Dermis blood vessel endothelial cell (primary cell): Measurements from ENCODE around the gene GADD45GIP1. TPM values are rescaled to one million over a fixed set of nuclear protein-coding genes. Genes with fewer than 3 reads are reported as not detected.
A peak's percentile ranks its signal among the peaks of the same experiment; 100 is the strongest.
"Not testable (repeated sequence)": the region's sequence is repeated elsewhere in the genome, so short reads cannot be mapped to it uniquely, and the experiment has no call there.

Experiments used
- DNase-seq: peaks from one replicate; pipeline ENCODE4 v3.0.0; 2010
- total RNA-seq: library from RNA; depleted of rRNA; stranded (reverse); fragments of >200 nt; gene quantifications from 2 replicates; pipeline ENCODE4 v1.2.3, GENCODE V29; 2014

Gene GADD45GIP1
- total RNA-seq, 1 donor from 2014 or later: 20.6 TPM

DNA sequence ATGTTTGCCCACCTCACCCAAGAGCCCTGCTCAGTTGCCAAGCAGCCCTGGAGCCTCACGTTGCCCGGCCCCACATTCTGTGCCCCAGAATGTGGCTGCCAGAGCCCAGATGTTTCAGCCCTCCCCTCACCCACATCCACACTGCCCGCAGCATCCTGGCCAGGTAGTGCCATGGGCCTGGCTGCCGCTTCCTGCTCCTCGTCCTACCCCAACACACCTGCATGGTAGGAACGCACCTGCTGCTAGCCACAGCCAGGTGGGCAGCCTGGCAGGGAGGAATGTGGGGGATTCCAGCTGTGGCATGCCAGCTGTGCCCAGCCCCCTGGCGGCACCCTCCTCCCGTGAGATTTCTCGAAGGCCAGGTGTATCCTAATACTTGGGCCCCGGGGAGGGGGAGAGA is 30.8 kb upstream of the GADD45GIP1 start:
- no peak for DNase-seq

DNA sequence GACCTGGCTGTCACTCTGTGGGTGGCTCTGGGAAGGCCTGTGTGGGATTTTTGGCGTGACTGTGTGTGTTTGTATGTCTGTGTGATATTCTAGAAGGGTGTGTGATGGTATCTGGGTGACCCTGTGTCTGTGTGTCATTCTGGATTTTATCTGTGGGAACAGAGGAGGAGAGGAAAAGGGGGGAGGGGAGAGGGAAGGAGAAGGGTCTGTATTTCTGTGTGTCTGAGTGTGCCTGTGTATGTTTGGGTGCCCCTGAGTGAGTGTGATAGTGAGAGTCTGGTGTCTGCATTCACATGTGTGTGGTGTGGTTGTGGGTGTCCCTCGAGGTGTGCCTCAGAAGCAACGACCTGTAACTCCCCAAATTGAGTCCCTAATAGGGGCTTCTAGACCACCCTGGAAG is 30.2 kb upstream of the GADD45GIP1 start:
- DNase-seq: no peak

DNA sequence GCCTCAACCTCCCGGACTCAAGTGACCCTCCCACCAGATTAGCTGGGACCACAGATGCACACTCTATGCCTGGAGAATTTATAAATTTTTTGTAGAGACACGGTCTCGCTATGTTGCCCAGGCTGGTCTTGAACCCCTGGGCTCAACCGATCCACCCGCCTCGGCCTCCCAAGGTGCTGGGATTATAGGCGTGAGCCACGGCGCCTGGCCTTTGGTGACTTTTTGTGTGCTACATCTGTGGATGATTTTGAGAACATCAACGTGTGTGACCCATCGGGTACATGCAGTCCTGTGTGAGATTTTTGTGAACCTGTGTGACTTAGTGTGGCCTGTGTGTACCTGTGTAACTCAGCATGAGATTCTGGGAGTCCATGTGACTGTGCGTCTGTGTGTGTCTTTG is 29.7 kb upstream of the GADD45GIP1 start:
- no peak for DNase-seq

DNA sequence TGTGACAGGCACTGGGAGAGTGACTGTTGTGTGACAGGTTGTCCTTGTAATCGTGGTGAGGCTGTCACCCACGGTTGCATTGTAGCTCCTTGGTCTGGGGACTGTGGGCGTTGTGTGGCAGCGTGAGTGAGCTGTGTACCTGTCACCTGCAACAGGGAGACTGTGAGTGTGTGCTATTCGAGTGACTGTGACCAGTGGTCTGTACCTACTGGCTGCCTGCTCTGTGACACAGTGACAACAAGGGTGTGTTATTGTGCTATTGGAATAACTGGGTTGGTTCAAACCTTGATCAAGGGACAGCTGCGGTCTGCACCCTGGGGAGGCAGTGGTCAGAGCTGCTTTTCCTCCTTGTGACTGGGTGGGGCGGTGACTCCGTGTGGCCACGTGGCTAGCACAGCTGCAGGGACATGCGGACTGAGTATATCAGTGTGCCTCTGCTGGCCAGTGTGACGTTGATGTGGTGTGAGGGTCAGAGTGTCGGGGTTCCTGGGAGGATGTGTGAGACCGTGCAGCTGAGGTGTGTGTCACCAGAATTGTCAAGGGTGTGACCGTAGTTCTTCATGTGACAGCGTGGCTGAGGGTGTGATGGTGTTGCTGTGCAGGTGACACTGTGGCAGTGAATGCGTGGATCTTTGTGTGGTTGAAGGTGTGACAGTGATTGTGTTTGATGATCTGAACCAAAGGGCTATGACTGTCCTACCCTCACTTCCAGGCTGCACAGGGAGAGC is 28.2 kb upstream of the GADD45GIP1 start:
- DNase-seq: peak; percentile 28

DNA sequence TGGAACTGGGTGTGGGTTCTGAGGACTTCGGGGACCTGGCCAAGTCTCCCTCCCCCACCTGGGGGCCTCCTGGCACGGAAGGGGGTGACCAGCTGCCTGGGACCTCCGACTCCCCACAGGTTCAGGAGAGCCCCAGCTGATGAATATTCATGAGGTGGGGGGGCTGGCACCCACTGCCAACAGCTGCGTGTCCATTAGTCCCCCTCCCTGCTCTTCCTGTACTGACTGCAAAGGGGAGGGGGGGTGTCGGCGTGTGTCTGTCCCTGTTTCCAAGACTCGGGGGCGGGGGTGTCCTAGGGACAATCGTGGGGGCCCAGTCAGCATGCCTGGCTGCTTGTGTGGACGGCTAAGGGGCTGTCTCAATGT is 27.6 kb upstream of the GADD45GIP1 start:
- no peak for DNase-seq

DNA sequence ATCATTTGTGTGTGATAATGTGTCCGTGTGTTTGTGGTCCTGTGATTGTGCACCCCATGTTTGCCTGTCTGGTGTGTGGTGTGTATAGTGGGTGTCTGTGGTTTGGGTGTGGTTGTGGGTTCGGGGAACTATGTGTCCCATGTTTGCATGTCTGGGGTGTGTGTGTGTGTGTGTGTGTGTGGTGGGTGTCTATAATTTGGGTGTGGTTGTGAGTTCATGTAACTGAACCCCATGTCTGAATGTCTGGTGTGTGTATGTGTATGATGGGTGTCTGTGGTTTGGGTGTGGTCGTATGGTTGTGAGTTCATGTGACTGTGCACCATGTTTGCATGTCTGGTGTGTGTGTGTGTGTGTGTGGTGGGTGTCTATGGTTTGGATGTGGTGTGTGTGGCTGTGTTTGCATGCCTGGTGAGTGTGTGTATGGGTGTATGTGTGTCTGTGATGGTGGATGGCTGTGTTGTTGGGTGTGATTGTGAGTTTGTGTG is 27.2 kb upstream of the GADD45GIP1 start:
- DNase-seq: no peak

DNA sequence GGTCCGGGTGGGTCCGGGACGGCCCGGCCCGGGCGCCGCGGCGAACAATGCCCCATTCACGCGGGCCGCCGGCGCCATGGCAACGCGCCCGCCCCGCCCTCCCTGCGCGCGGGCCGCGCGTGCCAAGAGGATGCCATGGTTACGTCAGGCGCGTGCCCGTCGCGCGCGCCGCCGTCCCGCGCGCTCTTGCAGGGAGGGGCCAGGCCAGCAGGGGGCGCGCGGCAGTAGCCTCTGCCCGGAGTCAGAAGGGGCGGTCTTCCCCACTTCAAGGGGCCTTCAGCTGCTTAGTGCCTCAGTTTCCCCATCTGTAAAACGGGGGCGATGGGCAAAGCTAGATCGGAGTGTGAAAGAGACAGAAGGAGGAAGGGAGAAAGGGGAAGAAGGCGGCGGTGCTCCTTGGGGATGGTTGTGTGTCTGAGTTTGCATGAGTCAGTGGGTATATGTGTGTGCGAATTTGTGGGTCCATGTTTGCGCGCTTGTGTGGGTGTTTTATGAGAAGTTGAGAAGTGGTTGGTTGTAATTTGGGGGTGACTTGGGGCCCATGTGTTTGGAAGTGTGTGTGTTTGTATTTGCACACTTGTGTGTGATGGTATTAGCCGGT is 26.6 kb upstream of the GADD45GIP1 start:
- peak; percentile 88 for DNase-seq

DNA sequence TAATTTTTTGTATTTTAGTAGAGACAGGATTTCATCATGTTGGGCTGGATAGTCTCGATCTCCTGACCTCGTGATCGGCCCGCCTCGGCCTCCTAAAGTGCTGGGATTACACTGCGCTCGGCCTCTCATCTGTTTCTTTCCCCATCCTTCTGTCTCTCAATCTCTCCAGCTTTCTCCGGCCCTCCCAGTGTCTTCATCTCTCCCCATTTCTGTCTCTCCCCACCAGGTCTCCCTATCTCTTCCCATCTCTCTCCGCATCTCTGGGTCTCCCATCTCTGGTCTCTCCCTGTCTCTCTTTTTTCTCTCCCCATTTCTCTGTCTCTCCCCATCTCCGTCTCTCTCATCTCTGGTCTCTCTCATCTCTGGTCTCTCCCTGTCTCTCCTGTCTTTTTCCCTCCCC is 26.1 kb upstream of the GADD45GIP1 start:
- DNase-seq: no peak

DNA sequence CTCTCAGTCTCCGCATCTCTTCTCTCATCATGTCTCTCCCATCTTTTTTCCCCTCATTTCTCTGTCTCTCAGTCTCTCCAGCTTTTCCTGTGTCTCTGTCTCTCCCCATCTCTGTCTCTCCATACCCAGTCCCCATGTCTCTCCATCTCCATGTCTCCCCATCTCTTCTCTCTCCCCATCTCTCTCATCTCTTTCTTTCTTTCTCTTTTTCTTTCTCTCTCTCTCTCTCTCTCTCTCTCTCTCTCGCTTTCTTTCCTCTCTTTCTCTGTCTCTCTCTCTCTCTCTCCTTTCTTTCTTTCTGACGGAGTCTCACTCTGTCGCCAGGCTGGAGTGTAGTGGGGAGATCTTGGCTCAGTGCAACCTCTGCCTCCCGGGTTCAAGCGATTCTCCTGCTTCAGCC is 25.6 kb upstream of the GADD45GIP1 start:
- DNase-seq: no peak

DNA sequence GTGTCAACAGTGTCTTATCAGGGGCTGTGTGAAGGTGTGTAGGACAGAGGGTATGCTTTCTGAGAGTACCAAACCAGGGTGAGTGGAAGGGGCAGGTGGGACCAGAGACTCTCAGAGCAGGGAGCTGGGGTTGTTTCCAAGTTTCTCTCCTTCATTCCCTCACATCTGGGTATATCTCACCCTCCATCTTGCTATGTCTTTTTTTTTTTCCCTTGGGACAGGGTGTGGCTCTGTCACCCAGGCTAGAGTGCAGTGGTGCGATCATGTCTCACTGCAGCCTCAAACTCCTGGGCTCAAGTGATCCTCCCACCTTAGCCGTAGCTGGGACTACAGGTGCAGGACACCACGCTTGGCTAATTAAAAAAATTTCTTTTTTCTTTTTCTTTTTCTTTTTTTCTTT is 23.0 kb upstream of the GADD45GIP1 start:
- no peak for DNase-seq

DNA sequence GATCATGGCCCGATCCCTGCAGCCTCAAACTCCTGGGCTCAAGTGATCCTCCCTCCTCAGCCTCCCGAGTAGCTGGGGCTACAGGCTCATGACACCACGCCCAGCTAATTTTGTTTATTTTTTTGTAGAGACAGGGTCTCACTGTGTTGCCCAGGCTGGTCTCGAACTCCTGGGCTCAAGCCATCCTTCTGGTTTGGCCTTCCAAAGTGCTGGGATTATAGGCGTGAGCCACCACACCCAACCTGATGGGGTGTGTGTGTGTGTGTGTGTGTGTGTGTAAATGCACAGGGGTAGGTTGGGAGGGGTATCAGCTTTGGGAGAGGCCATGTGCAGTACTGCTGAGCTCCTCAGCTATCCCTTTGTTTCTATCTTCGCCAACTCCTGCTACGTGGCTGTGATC is 19.1 kb upstream of the GADD45GIP1 start:
- not testable (repeated sequence) for DNase-seq

DNA sequence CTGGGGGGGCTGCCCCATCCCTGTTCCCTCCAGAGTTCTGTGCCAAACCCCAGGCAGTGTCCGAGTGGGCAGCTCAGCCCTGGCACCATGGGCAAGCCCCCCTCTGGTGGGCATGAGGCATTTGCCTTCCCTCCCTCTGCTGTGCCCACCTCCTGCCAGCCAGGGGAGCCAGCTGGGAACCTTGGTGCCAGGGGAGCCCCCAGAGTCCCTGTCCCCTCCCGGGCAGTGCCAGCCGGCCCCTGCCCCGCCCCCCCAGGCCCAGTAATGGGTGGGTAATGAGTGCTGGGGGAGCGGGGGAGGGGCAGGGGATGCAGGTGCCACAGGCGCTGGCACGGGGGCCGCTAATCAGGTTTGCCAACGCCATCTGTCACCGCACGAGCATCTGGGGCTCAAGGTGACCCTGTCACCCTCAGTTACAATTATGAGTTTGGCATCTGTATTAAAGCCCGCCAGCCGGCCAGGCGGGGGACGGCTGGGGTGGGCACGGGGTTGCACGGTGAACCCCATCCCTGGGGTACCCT is 18.3 kb upstream of the GADD45GIP1 start:
- no peak for DNase-seq

DNA sequence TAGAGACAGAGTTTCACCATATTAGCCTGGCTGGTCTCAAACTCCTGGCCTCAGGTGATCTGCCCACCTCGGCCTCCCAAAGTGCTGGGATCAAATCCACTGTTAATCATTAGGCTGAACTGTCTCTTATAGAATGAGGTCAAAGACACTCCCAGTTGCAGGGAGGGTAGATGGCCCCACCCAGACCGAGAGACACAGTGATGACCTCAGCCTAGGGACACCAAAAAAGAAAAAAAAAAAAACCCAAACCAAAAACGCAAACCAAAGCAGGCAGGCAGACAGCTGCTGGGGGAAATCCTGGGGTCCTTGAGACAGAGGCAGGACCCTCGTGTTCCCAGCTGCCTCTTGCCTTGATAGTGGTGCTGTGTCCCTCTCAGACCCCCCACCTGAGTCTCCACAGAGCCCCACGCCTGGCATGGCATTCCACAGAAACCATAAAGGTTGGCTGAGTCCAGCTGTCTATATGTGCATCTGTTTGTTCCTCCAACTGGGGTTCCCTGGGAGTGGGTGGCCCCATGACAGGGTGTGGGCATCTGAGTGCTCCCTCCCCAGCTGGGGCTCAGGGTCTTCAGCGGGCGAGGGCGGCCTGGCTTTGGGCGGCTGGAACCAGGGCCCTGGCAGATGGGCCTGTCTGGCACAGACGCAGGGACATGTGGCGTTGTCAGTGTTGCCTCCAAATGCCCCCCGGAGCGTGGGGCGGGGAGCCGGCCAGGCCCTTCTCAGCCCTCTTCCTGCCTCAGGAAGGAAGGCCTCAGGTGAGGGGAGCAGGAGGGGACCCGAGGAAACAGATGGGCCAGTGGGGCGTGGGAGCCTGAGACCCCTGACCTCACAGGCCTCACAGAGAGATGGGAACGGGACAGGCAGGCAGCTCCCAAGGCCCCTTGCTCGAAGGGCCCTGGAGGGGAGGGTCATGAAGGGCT is 17.5 kb upstream of the GADD45GIP1 start:
- peak; percentile 33 for DNase-seq

DNA sequence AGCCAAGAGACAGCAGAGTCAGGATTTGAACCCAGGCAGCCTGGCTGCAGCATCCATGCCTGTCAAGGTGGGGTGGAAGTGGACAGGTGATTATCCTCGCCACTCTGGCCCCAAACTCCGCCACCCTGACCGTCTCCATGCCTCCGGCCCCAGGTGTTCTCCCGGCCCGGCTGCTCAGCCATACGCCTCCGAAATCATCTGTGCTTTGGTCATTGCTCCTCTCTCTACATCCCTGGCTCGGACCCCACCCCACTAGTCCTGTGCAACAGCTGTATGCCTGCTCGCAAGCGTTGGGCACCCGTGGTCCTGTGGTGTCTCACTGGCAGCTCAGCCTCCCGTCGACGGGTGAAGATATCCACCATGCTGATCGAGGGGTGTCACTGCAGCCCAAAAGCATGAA is 16.2 kb upstream of the GADD45GIP1 start:
- no peak for DNase-seq

DNA sequence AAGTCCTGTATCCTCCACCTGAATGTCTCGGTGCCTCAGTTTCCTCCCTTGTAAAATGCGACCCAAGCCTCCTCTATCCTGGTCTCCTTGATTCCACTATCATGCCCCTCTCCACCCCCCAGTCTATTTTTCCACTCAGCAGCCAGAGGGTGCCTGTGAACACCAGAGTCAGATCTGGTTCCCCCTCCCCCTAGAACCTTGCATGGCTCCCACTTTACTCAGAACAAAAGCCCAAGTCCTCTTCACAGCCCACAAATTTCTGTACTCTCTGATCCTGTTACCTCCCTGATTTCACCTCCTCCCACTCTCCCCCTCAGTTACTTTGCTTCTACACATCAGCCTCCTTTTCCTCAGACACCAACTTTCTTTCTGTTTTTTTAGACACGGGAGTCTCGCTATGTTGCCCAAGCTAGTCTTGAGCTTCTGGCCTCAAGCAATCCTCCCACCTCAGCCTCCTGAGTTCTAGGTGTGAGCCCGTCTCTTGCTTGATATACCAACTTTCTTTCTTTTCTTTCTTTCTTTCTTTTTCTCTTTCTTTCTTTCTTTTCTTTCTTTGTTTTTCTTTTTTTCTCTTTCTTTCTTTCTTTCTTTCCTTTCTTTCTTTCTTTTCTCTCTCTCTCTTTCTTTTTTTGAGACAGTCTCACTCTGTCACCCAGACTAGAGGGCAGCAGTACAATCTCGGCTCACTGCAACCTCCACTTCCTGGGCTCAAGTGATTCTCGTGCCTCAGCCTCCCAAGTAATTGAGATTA is 13.2 kb upstream of the GADD45GIP1 start:
- no peak for DNase-seq

DNA sequence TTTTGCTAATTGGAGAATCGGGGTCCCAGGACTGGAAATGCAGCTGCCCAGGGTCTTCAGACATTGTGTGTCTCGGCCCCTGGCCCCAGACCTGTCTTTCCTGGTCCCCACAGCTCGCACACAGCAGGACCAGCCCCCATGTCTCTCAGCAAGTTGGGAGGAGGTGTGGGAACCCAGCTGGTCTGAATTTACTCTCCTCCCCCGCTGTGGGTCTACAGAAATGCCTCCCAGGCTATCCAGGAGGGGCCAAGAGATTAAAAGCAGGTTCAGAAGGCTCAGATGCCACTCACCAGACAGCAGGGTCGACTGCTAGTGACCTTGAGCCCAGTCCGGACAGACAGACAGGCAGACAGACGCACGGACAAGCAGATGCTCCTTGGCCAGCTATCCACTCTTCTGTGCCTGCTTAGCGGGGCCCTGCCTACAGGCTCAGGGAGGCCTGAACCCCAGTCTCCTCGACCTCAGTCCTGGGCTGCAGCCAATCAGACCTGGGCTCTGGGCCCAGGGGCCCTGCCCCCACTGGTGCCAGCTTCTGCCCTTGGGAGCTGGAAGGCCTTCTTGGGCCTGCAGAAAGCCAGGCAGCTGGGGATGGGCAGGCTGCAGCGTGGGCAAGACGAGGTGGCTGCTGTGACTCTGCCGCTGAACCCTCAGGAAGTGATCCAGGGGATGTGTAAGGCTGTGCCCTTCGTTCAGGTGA is 12.4 kb upstream of the GADD45GIP1 start, which contains the start of gene DAND5:
TSS of gene DAND5 (plus strand) at position 285 of the 697 bp plus-strand sequence. CDS start at position 370, 85 bp downstream.
- DNase-seq: no peak

DNA sequence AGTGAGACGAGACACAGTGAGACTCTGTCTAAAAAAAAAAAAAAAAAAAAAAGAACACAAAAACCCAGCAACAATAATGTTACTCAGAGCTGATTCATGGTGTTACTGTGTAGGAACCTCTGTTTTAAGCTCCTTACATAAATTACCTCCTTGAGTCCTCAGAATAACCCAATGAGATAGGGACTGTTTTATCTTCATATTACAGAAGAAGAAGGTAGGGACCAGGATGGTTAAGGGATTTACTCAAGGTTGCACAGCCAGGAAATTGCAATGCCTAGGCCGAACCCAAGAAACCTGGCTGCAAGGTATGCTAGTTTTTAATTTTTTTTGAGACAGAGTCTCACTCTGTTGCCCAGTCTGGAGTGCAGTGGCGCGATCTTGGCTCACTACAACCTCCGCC is 10.9 kb upstream of the GADD45GIP1 start:
- no peak for DNase-seq

DNA sequence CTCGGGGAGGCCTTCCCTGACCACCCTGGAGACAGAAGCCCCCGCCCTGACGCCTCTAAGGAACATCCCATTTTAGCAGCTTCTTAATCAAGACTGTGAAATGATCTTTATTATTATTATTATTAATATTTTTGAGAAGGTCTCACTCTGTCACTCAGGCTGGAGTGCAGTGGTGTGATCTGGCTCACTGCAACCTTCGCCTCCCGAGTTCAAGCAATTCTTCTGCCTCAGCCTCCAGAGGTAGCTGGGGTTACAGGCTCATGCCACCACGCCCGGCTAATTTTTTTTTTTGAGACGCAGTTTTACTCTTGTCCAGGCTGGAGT is 8.8 kb upstream of the GADD45GIP1 start:
- DNase-seq: no peak

DNA sequence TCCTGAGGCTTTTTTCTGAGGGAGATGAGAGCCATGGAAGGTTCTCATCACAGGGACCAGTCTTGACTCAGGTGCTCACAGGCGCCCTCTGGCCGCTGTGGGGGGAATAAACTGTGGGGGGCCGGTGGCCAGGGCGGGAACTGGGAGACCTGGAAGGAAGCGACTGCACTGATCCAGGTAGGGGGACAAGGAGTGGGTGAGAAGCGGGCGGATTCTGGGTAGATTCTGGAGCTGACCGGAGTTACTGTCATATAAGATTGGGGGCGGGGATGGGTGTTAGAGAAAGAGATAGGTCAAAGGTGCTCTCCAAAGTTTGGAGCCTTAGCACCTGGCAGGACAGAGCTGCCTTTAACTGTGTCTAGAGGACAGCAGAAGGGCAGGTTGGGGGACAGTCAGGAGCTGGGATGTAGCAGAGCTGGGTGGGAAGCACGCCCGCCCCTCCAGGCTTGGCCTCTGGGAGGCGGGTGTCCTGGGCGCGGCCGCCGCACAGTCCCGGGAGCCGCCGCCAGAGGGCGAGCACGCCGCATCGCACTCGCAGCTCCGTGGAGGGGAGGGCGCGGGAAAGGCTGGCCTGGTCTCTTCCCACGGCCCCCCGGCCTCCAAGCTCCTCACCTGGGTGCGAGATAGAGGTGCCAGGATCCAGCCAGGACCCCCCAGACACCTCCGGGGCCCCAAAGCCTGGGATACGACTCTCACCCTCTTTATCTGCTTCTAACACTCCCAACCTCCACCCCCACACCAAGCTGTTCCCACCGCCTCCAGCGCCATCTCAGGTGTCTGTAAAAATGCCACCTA is 8.2 kb upstream of the GADD45GIP1 start:
- peak; percentile 85 for DNase-seq

DNA sequence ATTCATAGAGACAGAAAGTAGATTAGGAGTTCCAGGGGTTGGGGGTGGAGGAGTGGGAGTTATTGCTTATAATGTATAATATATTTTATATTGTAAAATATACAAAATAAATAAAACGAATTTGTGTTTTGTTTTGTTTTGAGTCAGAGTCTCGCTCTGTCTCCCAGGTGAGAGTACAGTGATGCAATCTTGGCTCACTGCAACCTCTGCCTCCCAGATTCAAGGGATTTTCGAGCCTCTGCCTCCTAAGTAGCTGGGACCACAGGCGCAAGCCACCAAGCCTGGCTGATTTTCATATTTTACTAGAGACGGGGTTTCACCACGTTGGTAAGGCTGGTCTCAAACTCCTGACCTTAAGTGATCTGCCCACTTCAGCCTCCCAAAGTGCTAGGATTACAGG is 2.5 kb upstream of the GADD45GIP1 start:
- DNase-seq: no peak

DNA sequence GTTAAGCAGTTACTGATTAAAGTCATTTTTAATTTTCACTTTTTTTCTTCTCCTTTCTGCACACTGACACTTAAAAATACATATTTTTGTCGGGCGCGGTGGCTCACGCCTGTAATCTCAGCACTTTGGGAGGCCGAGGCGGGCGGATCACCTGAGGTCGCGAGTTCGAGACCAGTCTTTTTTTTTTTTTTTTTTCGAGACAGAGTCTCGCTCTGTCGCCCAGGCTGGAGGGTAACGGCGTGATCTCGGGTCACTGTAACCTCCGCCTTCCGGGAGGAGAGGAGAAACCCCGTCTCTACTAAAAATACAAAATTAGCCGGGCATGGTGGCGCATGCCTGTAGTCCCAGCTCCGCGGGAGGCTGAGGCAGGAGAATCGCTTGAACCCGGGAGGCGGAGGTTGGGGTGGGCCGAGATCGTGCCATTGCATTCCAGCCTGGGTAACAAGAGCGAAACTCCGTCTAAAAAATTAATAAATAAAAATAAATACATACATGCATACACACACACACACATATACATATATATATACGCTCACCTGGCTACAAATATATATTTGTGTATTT is 448 bp upstream of the GADD45GIP1 start:
- not testable (repeated sequence) for DNase-seq
